HEK293T (cell line): ENCODE measurements around the gene PTGDR.

Experiments
- ARNT ChIP-seq: fragments of 450-650 bp; IDR thresholded peaks from 2 replicates; pipeline ENCODE4 v1.6.1; 2017; ENCODE audit warnings: mild to moderate bottlenecking
- BHLHE40 ChIP-seq: fragments of 450-650 bp; IDR thresholded peaks from 2 replicates; pipeline ENCODE4 v1.6.1; 2016; ENCODE audit warnings: mild to moderate bottlenecking, moderate library complexity, borderline replicate concordance
- CTBP1 ChIP-seq: fragments of 450-650 bp; IDR thresholded peaks from 2 replicates; pipeline ENCODE4 v1.6.1; 2016; ENCODE audit warnings: borderline replicate concordance
- ELF4 ChIP-seq: fragments of 450-650 bp; IDR thresholded peaks from 2 replicates; pipeline ENCODE4 v1.6.1; 2017; ENCODE audit warnings: antibody characterized with exemption
- FOXA1 ChIP-seq: fragments of 450-650 bp; IDR thresholded peaks from 2 replicates; pipeline ENCODE4 v1.6.1; 2016; ENCODE audit warnings: mild to moderate bottlenecking
- FOXK2 ChIP-seq: fragments of 450-650 bp; IDR thresholded peaks from 2 replicates; pipeline ENCODE4 v1.6.1; 2016; ENCODE audit warnings: mild to moderate bottlenecking
- HDGF ChIP-seq: fragments of 450-650 bp; IDR thresholded peaks from 2 replicates; pipeline ENCODE4 v1.6.1; 2017; ENCODE audit warnings: antibody characterized with exemption, borderline replicate concordance
- NFRKB ChIP-seq: fragments of 450-650 bp; IDR thresholded peaks from 2 replicates; pipeline ENCODE4 v1.6.1; 2016; ENCODE audit warnings: mild to moderate bottlenecking, moderate library complexity
- PKNOX1 ChIP-seq: fragments of 450-650 bp; IDR thresholded peaks from 2 replicates; pipeline ENCODE4 v1.6.1; 2016
- SP1 ChIP-seq: fragments of 450-650 bp; IDR thresholded peaks from 2 replicates; pipeline ENCODE4 v1.6.1; 2017
- SUZ12 ChIP-seq: fragments of 450-650 bp; IDR thresholded peaks from 2 replicates; pipeline ENCODE4 v1.6.1; 2016; ENCODE audit warnings: mild to moderate bottlenecking

- no peak for TF ChIP-seq FOXA1
- TF ChIP-seq BHLHE40: no peak
- no peak for TF ChIP-seq SP1
- no peak for TF ChIP-seq ARNT
- TF ChIP-seq SUZ12: no peak
- no peak for TF ChIP-seq PKNOX1
- TF ChIP-seq HDGF: no peak
- TF ChIP-seq NFRKB: no peak
- TF ChIP-seq FOXK2: no peak
- TF ChIP-seq ELF4: no peak
- no peak for TF ChIP-seq CTBP1
Observed at GRCh38 chr14:52259434-52259833, 8.1 kb upstream of the PTGDR start.
